OCI-LY1 (cell line): ENCODE data around the gene C12orf60.
A peak's percentile ranks its signal among the peaks of the same experiment; 100 is the strongest.
"Not testable (repeated sequence)": the region's sequence is repeated elsewhere in the genome, so short reads cannot be mapped to it uniquely, and the experiment has no call there.

Experiments
- H2AFZ ChIP-seq: fragments of 200-600 bp; sonication (generic), shearing (Covaris generic); 2 replicates; pipeline ENCODE4 v1.6.0; 2014; ENCODE audit warnings: antibody characterized with exemption, mild to moderate bottlenecking, low read length
- H3F3A ChIP-seq: fragments of 200-600 bp; sonication (generic), shearing (Covaris generic); 2 replicates; pipeline ENCODE4 v1.6.0; 2014; ENCODE audit warnings: mild to moderate bottlenecking, antibody characterized with exemption, low read length, moderate library complexity; ENCODE audit not compliant: insufficient read depth
- H3K27ac ChIP-seq: fragments of 200-600 bp; sonication (generic); 2 replicates; pipeline ENCODE4 v1.5.1; 2014; ENCODE audit warnings: low read length, mixed run types, mild to moderate bottlenecking, low read depth; ENCODE audit not compliant: poor library complexity, severe bottlenecking
- H3K27me3 ChIP-seq: fragments of 200-600 bp; sonication (generic); 2 replicates; pipeline ENCODE4 v1.6.0; 2014; ENCODE audit warnings: antibody characterized with exemption, mild to moderate bottlenecking, low read length, moderate library complexity; ENCODE audit not compliant: insufficient read depth
- H3K36me3 ChIP-seq: fragments of 200-600 bp; sonication (generic); 2 replicates; pipeline ENCODE4 v1.6.1; 2014; ENCODE audit warnings: mild to moderate bottlenecking, antibody characterized with exemption, low read length, moderate library complexity, mixed read lengths; ENCODE audit not compliant: insufficient read depth
- H3K4me1 ChIP-seq: fragments of 200-600 bp; sonication (generic); 2 replicates; pipeline ENCODE4 v1.5.1; 2014; ENCODE audit warnings: mild to moderate bottlenecking, low read length, moderate library complexity; ENCODE audit not compliant: insufficient read depth, severe bottlenecking
- H3K4me2 ChIP-seq: fragments of 200-600 bp; sonication (generic), shearing (Covaris generic); 2 replicates; pipeline ENCODE4 v1.6.1; 2014; ENCODE audit warnings: low read length
- H3K4me3 ChIP-seq: fragments of 200-600 bp; sonication (generic); 2 replicates; pipeline ENCODE4 v1.5.1; 2014; ENCODE audit warnings: low read length, low read depth, mild to moderate bottlenecking, mixed read lengths; ENCODE audit not compliant: poor library complexity, severe bottlenecking
- H3K79me2 ChIP-seq: fragments of 200-600 bp; shearing (Covaris generic); 2 replicates; pipeline ENCODE4 v1.6.1; 2016; ENCODE audit warnings: mixed run types, low read length, mixed read lengths; ENCODE audit not compliant: insufficient read depth
- H3K9ac ChIP-seq: fragments of 200-600 bp; sonication (generic), shearing (Covaris generic); 2 replicates; pipeline ENCODE4 v1.6.1; 2014; ENCODE audit warnings: mild to moderate bottlenecking, low read length, mixed read lengths
- H3K9me2 ChIP-seq: fragments of 200-600 bp; sonication (generic), shearing (Covaris generic); 2 replicates; pipeline ENCODE4 v1.6.1; 2014; ENCODE audit warnings: low read depth, mild to moderate bottlenecking, low read length, mixed read lengths
- H3K9me3 ChIP-seq: fragments of 200-600 bp; shearing (Covaris generic); 2 replicates; pipeline ENCODE4 v1.6.1; 2014; ENCODE audit warnings: low read length, mixed read lengths
- H4K20me1 ChIP-seq: fragments of 200-600 bp; sonication (generic), shearing (Covaris generic); 2 replicates; pipeline ENCODE4 v1.6.0; 2016; ENCODE audit warnings: mild to moderate bottlenecking, low read length; ENCODE audit not compliant: insufficient read depth
- EZH2 ChIP-seq: fragments of 200-600 bp; sonication (generic), shearing (Covaris generic); IDR thresholded peaks from 2 replicates; pipeline ENCODE4 v1.8.0; 2017; ENCODE audit warnings: borderline replicate concordance, mixed run types, mild to moderate bottlenecking, antibody characterized with exemption, low read length, moderate library complexity, mixed read lengths
- TF ChIP-seq, protein P1 (sequence below): fragments of 200-600 bp; sonication (generic), shearing (Covaris generic); IDR thresholded peaks from 2 replicates; pipeline ENCODE4 v1.5.1; 2017; ENCODE audit warnings: mild to moderate bottlenecking, antibody characterized with exemption, low read length, moderate library complexity, mixed read lengths

The C12orf60 gene

DNA sequence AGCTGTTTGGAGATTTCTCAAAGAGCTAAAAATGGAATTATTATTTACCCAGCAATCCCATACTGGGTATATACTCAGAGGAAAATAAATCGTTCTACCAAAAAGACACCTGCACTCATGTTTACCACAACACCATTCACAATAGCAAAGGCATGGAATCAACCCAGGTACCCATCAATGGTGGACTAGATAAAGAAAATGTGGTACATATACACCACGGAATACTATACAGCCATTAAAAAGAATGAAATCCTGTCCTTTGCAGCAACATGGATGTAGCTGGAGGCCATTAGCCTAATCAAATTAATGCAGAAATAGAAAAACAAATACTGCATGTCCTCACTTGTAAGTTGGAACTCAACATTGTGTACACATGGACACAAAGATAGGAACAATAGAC lies 38.1 kb upstream of the C12orf60 start:
- Histone ChIP-seq H3K9ac (no peak overlapping the region), H3K27ac (no peak overlapping the region), H3F3A (0 out of 2 replicates have a peak, but pooled peaks cover 9% of the 10 kb centered on the region), H3K4me1 (peaks cover 20% of the 10 kb centered on the region), H3K79me2 (no peaks in the 10 kb centered on the region), H3K27me3 (no peaks in the 10 kb centered on the region), H3K9me2 (no peaks in the 10 kb centered on the region), H3K4me3 (no peak overlapping the region), H3K36me3 (peaks cover 53% of the 10 kb centered on the region), H4K20me1 (no peaks in the 10 kb centered on the region), H3K9me3 (peaks cover 8% of the 10 kb centered on the region; the same call in 1 of the 2 replicates), H2AFZ (no peak overlapping the region), H3K4me2 (no peak overlapping the region)
- no peak for TF ChIP-seq EZH2
- TF ChIP-seq, protein P1, sequence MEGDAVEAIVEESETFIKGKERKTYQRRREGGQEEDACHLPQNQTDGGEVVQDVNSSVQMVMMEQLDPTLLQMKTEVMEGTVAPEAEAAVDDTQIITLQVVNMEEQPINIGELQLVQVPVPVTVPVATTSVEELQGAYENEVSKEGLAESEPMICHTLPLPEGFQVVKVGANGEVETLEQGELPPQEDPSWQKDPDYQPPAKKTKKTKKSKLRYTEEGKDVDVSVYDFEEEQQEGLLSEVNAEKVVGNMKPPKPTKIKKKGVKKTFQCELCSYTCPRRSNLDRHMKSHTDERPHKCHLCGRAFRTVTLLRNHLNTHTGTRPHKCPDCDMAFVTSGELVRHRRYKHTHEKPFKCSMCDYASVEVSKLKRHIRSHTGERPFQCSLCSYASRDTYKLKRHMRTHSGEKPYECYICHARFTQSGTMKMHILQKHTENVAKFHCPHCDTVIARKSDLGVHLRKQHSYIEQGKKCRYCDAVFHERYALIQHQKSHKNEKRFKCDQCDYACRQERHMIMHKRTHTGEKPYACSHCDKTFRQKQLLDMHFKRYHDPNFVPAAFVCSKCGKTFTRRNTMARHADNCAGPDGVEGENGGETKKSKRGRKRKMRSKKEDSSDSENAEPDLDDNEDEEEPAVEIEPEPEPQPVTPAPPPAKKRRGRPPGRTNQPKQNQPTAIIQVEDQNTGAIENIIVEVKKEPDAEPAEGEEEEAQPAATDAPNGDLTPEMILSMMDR, result no peak

DNA sequence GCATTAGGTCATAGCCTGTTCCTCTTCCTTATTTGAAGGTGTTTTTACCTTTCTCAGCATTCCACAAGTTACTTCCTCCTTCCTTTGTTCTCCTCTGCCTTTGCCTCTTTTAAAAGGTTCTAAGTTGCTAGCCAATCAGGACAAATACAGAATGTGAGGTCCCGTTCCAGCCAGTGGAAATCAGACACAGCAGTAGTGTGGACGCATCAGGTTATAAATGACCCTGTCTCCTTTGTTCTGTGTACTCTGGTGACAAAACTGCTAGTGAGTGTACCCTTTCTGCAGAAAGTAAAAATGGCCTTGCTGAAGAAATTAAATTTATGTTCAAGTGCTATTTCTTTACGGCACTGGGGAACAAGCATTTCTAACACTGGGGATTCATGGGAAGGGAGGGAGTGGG lies 37.5 kb upstream of the C12orf60 start:
- peaks cover 53% of the 10 kb centered on the region for H3K36me3 ChIP-seq
- H3K27me3 ChIP-seq, H3K9me3 ChIP-seq, H3K9ac ChIP-seq, H3K9me2 ChIP-seq, H4K20me1 ChIP-seq, H3K27ac ChIP-seq, H3F3A ChIP-seq, H2AFZ ChIP-seq, H3K4me2 ChIP-seq, H3K79me2 ChIP-seq, H3K4me3 ChIP-seq: not testable (repeated sequence)
- H3K4me1 ChIP-seq, result peaks cover 20% of the 10 kb centered on the region

DNA sequence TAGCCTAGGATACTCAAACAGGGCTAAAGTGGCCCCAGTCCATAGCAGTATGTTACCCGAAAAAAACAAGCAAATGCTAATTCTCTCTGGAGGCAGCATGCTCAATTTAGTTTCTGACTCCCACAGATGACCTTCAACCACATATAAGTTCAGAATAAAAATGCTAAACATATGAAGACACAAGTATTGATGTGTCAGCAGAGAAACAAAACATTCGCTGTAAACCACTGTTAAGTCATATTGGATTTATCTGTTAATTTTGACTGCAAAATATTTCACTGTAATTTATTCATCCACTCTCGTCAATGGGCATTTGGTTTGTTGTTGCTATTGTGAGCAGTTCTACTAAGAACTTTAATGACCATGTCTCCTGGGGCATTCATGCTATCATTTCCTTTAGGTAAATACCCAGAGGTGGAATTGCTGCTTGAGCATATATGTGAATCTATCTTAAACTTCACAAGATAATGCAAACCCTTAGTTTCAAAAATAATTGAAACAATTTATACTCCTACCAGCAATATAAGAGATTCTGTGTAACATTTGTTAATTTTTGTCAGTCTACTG lies 36.7 kb upstream of the C12orf60 start:
- no peak overlapping the region for H2AFZ ChIP-seq
- no peak overlapping the region for H3K27ac ChIP-seq
- H3K79me2 ChIP-seq, result no peaks in the 10 kb centered on the region
- no peak overlapping the region for H3K4me2 ChIP-seq
- peaks cover 8% of the 10 kb centered on the region; the same call in 1 of the 2 replicates for H3K9me3 ChIP-seq
- no peaks in the 10 kb centered on the region for H4K20me1 ChIP-seq
- H3F3A ChIP-seq, result 0 out of 2 replicates have a peak, but pooled peaks cover 9% of the 10 kb centered on the region
- H3K4me1 ChIP-seq, result peaks cover 27% of the 10 kb centered on the region
- no peaks in the 10 kb centered on the region for H3K27me3 ChIP-seq
- TF ChIP-seq EZH2, result no peak
- TF ChIP-seq, protein P1, result no peak
- H3K36me3 ChIP-seq, result peaks cover 52% of the 10 kb centered on the region
- H3K9ac ChIP-seq, result no peak overlapping the region
- H3K9me2 ChIP-seq, result no peaks in the 10 kb centered on the region
- no peak overlapping the region for H3K4me3 ChIP-seq

DNA sequence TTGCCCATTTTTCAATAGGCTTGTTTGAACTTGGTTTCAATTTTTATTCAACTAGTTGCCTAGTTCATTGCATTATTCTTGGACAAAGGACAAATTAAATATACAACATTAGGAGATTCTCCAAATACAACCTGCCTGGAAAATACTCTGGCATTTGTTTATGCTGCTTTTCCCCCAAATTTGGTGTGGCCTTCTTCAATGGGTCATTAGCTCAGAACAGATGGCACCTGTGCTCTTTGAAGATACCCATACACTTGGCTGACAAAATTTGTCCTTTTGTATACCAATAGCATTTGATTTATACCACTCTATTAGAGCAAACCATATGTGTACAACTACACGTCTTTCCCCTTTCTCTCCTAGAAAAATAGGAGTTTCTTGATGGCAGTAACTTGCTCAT lies 35.9 kb upstream of the C12orf60 start:
- peaks cover 32% of the 10 kb centered on the region for H3K4me1 ChIP-seq
- TF ChIP-seq, protein P1, result no peak
- TF ChIP-seq EZH2, result no peak
- no peaks in the 10 kb centered on the region for H3K27me3 ChIP-seq
- peak overlapping the region; percentile 72 for H3K4me3 ChIP-seq
- H3K79me2 ChIP-seq, result no peaks in the 10 kb centered on the region
- no peak overlapping the region for H3K9ac ChIP-seq
- peaks cover 4% of the 10 kb centered on the region; the same call in 1 of the 2 replicates for H3K9me3 ChIP-seq
- H2AFZ ChIP-seq, result no peak overlapping the region
- H4K20me1 ChIP-seq, result no peaks in the 10 kb centered on the region
- no peaks in the 10 kb centered on the region for H3K9me2 ChIP-seq
- peaks cover 43% of the 10 kb centered on the region for H3K36me3 ChIP-seq
- H3K27ac ChIP-seq, result peak overlapping the region; percentile 96
- H3F3A ChIP-seq, result 0 out of 2 replicates have a peak, but pooled peaks cover 9% of the 10 kb centered on the region
- H3K4me2 ChIP-seq, result peak overlapping the region; percentile 68; the same call in 1 of the 2 replicates
